Stimulated activated CD4-positive, alpha-beta T cell treated with anti-CD3 and anti-CD28 coated beads, Interleukin-12 subunit alpha, Interleukin-12 subunit beta, amount 100 ng/mL, for 4 hours (primary cell): ENCODE data around the gene STK4.
"Not testable (repeated sequence)": the region's sequence is repeated elsewhere in the genome, so short reads cannot be mapped to it uniquely, and the experiment has no call there.

Source experiments
- DNase-seq: peaks from one replicate; pipeline ENCODE4 v3.0.0-alpha.2; 2020

STK4 gene

GRCh38 chr20:45058168-45058850 is 92.0 kb downstream of the STK4 start:
- DNase-seq: no peak

GRCh38 chr20:45059022-45059728 is 92.9 kb downstream of the STK4 start:
- no peak for DNase-seq

GRCh38 chr20:45060294-45060693 is 94.0 kb downstream of the STK4 start:
- no peak for DNase-seq

GRCh38 chr20:45061244-45061643 is 94.9 kb downstream of the STK4 start:
- DNase-seq: no peak

GRCh38 chr20:45063107-45063506 is 96.8 kb downstream of the STK4 start:
- not testable (repeated sequence) for DNase-seq

- DNase-seq: no peak
Measured at GRCh38 chr20:45064812-45065211, 98.5 kb downstream of the STK4 start.

GRCh38 chr20:45066372-45066771 is 100.1 kb downstream of the STK4 start:
- no peak for DNase-seq

GRCh38 chr20:45067087-45067486 is 100.8 kb downstream of the STK4 start:
- no peak for DNase-seq

GRCh38 chr20:45067558-45067957 is 101.2 kb downstream of the STK4 start:
- DNase-seq: no peak

- no peak for DNase-seq
Measured at GRCh38 chr20:45069261-45069660, 102.9 kb downstream of the STK4 start.

- DNase-seq: no peak
Measured at GRCh38 chr20:45070932-45071632, 104.8 kb downstream of the STK4 start.

GRCh38 chr20:45072066-45072465 is 105.8 kb downstream of the STK4 start:
- DNase-seq: no peak

- DNase-seq: no peak
Measured at GRCh38 chr20:45073221-45073620, 106.9 kb downstream of the STK4 start.

GRCh38 chr20:45077559-45077958 is 111.2 kb downstream of the STK4 start:
- DNase-seq: no peak

- DNase-seq: no peak
Measured at GRCh38 chr20:45080867-45081624, 114.7 kb downstream of the STK4 start.

GRCh38 chr20:45082468-45082867 is 116.2 kb downstream of the STK4 start:
- DNase-seq: no peak

- DNase-seq: no peak
Measured at GRCh38 chr20:45083127-45083526, 116.8 kb downstream of the STK4 start.

- no peak for DNase-seq
Measured at GRCh38 chr20:45085289-45085688, 119.0 kb downstream of the STK4 start.

- DNase-seq: no peak
Measured at GRCh38 chr20:45085867-45086266, 119.6 kb downstream of the STK4 start.

- DNase-seq: no peak
Measured at GRCh38 chr20:45087097-45087790, 120.9 kb downstream of the STK4 start.

- no peak for DNase-seq
Measured at GRCh38 chr20:45087814-45088213, 121.5 kb downstream of the STK4 start.

GRCh38 chr20:45088247-45088646 is 121.9 kb downstream of the STK4 start:
- DNase-seq: no peak

- DNase-seq: no peak
Measured at GRCh38 chr20:45090481-45090880, 124.2 kb downstream of the STK4 start.
